Right atrium auricular region (tissue), 2 donors: ENCODE data around the gene ARFIP1. TPM values are rescaled to one million over a fixed set of nuclear protein-coding genes. Genes with fewer than 3 reads are reported as not detected.

Source experiments
- DNase-seq: peaks from one replicate; pipeline ENCODE4 v3.0.0-alpha.2; 2019; ENCODE audit warnings: low spot score
- H3K27ac ChIP-seq, 2 donors: fragments of 200-600 bp; sonication (generic); 1 replicate in 1 of 2; 2 replicates in 1 of 2; pipeline ENCODE4 v1.5.1; 2016 to 2019
- H3K27me3 ChIP-seq, 2 donors: fragments of 200-600 bp; sonication (generic); one replicate each; pipeline versions ENCODE4 v1.5.1 to v1.6.0; 2017 to 2019
- H3K36me3 ChIP-seq: fragments of 200-600 bp; sonication (generic); one replicate; pipeline ENCODE4 v1.5.1; 2016
- H3K4me1 ChIP-seq, 2 donors: fragments of 200-600 bp; sonication (generic); one replicate each; pipeline versions ENCODE4 v1.5.1 to v1.6.0; 2017 to 2019
- H3K4me3 ChIP-seq, 2 donors: fragments of 200-600 bp; sonication (generic); 1 replicate in 1 of 2; 2 replicates in 1 of 2; pipeline ENCODE4 v1.5.1; 2017 to 2019; ENCODE audit warnings: mild to moderate bottlenecking in 1 of 2, moderate library complexity in 1 of 2
- H3K9me3 ChIP-seq, 2 donors: fragments of 200-600 bp; sonication (generic); one replicate each; pipeline ENCODE4 v1.5.1; 2019
- total RNA-seq, 2 donors: library from RNA; depleted of rRNA; stranded (reverse); fragments of >200 nt; gene quantifications; one replicate each; pipeline ENCODE4 v1.1.0, GENCODE V29; 2016
- TF ChIP-seq, protein P1 (sequence below), 2 donors: fragments of 200-600 bp; sonication (generic); IDR thresholded peaks; one replicate each; pipeline ENCODE4 v1.5.1; 2019; ENCODE audit warnings: antibody characterized with exemption in 2 of 2

ARFIP1 gene
- total RNA-seq, 2 donors from 2014 or later: 10.9 to 12.4 TPM

DNA sequence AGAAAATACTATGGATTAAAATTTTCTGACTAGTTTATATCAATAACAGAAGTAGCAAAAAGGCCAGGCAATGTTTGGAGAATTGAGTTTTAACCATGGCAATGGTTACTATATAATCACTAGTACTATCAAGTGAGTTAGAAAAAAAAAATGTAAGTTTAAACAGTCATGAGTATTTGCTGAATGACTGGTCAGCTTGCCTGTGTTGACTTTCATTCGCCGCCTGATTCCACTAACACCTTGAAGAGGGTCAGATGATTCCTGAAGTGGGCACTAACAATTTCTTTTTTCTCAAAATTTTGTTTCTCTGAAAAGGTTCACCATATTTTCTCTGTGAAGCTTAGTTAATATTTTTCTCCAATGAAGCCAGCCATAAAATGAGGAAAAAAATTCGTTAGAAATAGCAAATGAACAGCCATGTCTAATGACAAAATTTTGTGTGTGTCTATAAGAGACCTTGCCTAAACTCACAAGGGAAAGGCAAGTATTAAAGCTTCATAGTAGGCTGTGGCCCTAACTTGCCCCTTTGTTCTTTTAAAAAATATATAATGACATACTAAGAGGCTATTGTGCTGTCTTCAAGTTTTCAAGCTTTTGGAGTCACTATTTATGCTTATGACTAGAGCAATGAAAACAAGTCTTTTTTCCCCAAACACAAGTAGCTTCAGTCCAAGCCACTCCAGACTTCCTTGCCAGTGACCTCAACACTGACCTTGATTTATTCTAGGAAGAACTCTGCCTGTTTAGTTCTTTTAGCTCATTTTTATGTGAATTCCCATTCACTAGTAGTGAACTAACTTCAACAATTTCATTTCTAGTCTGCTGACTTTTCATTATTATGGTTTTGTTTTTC is 138.0 kb downstream of the ARFIP1 start:
- no peak for DNase-seq
- Histone ChIP-seq H3K4me3 (no peak overlapping the region), H3K9me3 (peaks cover 0 to 12% of the 10 kb centered on the region in 2 donors), H3K27me3 (no peaks in the 10 kb centered on the region), H3K36me3 (no peaks in the 10 kb centered on the region), H3K4me1 (no peaks in the 10 kb centered on the region), H3K27ac (no peak overlapping the region)
- TF ChIP-seq, protein P1, sequence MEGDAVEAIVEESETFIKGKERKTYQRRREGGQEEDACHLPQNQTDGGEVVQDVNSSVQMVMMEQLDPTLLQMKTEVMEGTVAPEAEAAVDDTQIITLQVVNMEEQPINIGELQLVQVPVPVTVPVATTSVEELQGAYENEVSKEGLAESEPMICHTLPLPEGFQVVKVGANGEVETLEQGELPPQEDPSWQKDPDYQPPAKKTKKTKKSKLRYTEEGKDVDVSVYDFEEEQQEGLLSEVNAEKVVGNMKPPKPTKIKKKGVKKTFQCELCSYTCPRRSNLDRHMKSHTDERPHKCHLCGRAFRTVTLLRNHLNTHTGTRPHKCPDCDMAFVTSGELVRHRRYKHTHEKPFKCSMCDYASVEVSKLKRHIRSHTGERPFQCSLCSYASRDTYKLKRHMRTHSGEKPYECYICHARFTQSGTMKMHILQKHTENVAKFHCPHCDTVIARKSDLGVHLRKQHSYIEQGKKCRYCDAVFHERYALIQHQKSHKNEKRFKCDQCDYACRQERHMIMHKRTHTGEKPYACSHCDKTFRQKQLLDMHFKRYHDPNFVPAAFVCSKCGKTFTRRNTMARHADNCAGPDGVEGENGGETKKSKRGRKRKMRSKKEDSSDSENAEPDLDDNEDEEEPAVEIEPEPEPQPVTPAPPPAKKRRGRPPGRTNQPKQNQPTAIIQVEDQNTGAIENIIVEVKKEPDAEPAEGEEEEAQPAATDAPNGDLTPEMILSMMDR (IDR thresholded peaks at IDR 0.05): no peak

DNA sequence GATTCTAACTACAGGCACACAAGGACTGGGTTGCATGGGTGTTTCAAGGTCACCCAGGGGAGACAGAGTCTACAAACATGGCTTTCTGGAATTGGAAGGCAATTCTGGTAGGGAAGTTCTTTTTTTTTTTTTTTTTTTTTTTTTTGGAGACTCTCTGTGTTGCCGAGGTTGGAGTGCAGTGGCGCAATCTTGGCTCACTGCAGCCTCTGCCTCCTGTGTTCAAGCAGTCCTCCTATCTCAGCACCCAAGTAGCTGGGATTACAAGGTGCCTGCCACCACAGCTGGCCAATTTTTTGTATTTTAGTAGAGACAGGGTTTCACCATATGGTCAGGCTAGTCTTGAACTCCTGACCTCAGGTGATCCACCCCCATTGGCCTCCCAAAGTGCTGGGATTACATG is 140.1 kb downstream of the ARFIP1 start:
- Histone ChIP-seq H3K4me3 (no peak overlapping the region), H3K27me3 (no peaks in the 10 kb centered on the region), H3K27ac (no peak overlapping the region), H3K36me3 (no peaks in the 10 kb centered on the region), H3K9me3 (peaks cover 0 to 12% of the 10 kb centered on the region in 2 donors), H3K4me1 (no peaks in the 10 kb centered on the region)
- TF ChIP-seq, protein P1 (IDR thresholded peaks at IDR 0.05): no peak
- no peak for DNase-seq

DNA sequence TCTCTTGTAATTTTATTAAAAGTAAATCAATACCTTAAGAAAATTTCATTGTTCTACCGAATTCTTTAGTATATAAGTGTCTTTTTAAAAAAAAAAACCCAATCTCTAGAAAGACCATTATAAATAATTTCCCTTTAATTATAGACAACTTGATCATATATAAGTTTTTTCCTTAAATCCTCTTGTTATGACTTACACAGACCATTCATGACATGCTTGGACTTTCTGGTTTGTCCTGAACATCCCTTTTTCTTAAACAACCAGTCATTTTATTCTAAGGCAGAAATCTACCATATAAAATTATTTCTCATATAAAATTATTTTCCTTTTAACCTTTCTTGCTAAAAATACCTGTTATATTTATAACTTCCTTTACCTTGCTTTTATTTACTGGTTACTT is 141.0 kb downstream of the ARFIP1 start:
- H3K36me3 ChIP-seq: no peaks in the 10 kb centered on the region
- H3K4me1 ChIP-seq: no peaks in the 10 kb centered on the region
- H3K4me3 ChIP-seq: no peak overlapping the region
- no peaks in the 10 kb centered on the region for H3K27me3 ChIP-seq
- H3K9me3 ChIP-seq: peaks cover 0 to 12% of the 10 kb centered on the region in 2 donors
- TF ChIP-seq, protein P1 (IDR thresholded peaks at IDR 0.05): no peak
- no peak for DNase-seq
- H3K27ac ChIP-seq: no peak overlapping the region

DNA sequence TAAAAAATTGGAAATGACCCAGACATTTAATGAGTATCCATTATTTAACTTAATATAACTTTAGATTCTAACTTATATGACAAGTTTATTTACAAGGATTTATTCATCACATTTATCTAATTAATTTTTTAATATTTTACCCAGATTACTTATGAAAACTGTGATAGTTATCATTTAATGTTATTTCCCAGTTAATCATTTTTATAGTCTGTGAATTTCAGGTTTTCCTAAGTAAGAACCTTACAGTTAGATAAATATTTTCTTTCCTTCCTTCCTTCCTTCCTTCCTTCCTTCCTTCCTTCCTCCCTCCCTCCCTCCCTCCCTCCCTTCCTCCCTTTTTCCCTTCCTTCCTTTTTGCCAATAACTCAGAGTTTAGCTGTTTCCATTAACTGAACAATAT is 141.5 kb downstream of the ARFIP1 start:
- Histone ChIP-seq H3K27me3 (no peaks in the 10 kb centered on the region), H3K4me3 (no peak overlapping the region), H3K36me3 (no peaks in the 10 kb centered on the region), H3K4me1 (no peaks in the 10 kb centered on the region), H3K9me3 (peaks cover 0 to 12% of the 10 kb centered on the region in 2 donors), H3K27ac (no peak overlapping the region)
- TF ChIP-seq, protein P1 (IDR thresholded peaks at IDR 0.05): no peak
- no peak for DNase-seq

DNA sequence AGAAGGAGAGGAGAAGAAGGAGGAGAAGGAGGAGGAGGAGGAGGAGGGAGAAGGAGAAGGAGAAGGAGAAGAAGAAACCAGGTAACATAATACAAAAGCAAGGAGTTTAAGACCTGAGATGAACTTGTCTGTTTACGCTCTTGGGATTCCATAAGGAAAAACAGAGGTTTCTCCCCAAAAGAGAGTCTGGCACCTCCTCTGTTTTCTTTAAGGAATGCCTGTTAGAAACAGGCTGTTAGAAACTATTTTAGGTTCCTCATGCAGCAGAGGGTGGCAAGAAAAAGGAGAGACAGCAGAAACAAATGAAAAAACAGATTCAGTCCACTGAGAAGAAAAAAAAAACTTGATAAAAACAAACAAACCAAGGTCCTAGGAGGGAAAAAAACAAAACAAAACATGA is 146.1 kb downstream of the ARFIP1 start:
- H3K9me3 ChIP-seq: peaks cover 0 to 2% of the 10 kb centered on the region in 2 donors
- H3K27ac ChIP-seq: no peak overlapping the region
- H3K4me3 ChIP-seq: no peak overlapping the region
- TF ChIP-seq, protein P1 (IDR thresholded peaks at IDR 0.05): no peak
- H3K36me3 ChIP-seq: no peaks in the 10 kb centered on the region
- H3K27me3 ChIP-seq: no peaks in the 10 kb centered on the region
- DNase-seq: no peak
- H3K4me1 ChIP-seq: no peaks in the 10 kb centered on the region
